NCI-H345 treated with DMSO at 0.1 percent for 48 hours (cell line): ENCODE measurements around the gene IL12RB1.

Experiments used
- DNase-seq: peaks from one replicate; lab custom pipeline; 2025; ENCODE audit not compliant: unreplicated experiment; lab: John Stamatoyannopoulos, UW

IL12RB1 gene

GRCh38 chr19:18010149-18010548, 76.6 kb downstream of the IL12RB1 start:
- DNase-seq, result no peak

DNA sequence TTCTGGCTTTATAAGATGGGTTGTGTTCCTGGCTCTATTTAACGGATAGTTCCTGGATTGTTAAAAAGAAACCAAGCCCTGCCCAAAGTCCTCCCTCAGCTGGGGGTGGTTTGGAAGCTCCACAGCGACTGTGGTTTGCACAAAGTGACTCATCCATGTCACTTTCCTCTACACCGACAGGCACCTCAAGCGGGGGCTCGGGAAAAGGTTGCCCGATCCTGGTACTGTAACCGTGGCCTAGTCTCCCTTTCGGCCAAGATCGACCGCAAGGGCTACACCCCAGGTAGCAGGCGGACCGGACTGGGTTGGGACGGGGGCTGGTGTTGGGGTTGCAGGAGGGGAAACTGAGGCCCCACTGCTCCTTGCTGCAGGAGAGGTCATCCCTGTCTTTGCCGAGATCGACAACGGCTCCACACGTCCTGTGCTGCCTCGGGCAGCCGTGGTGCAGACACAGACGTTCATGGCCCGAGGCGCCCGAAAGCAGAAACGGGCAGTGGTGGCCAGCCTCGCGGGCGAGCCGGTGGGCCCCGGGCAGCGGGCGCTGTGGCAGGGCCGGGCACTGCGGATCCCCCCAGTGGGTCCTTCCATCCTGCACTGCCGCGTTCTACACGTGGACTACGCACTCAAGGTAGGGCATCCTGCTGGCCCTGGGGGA, 77.2 kb downstream of the IL12RB1 start:
- no peak for DNase-seq
